Nephron progenitor cell (in vitro differentiated cells): ENCODE data around the gene S100A2.

Source experiments
- DNase-seq: peaks from one replicate; pipeline ENCODE4 v3.0.0; 2021
- H3K27ac Mint-ChIP-seq: 2 replicates; pipeline ENCODE4 v1.8.0; 2021; ENCODE audit warnings: mild to moderate bottlenecking, moderate library complexity, mixed read lengths
- H3K27me3 Mint-ChIP-seq: 2 replicates; pipeline ENCODE4 v1.8.0; 2021; ENCODE audit warnings: mild to moderate bottlenecking, low read depth, mixed read lengths; ENCODE audit not compliant: poor library complexity
- H3K36me3 Mint-ChIP-seq: 2 replicates; pipeline ENCODE4 v1.8.0; 2021; ENCODE audit warnings: low read depth, mixed read lengths
- H3K4me1 Mint-ChIP-seq: 2 replicates; pipeline ENCODE4 v1.8.0; 2021; ENCODE audit warnings: mixed read lengths
- H3K4me3 Mint-ChIP-seq: 2 replicates; pipeline ENCODE4 v1.8.0; 2021; ENCODE audit warnings: mild to moderate bottlenecking, moderate library complexity, mixed read lengths
- H3K9me3 Mint-ChIP-seq: 2 replicates; pipeline ENCODE4 v1.8.0; 2021; ENCODE audit warnings: mild to moderate bottlenecking, moderate library complexity, mixed read lengths
- CTCF ChIP-seq: fragments of 200-600 bp; sonication (generic); IDR thresholded peaks from 2 replicates; pipeline ENCODE4 v1.5.0; 2021; ENCODE audit warnings: antibody characterized with exemption

The S100A2 gene

GRCh38 chr1:153537376-153537730 is 28.3 kb downstream of the S100A2 start:
- no peak overlapping the region for H3K27ac Mint-ChIP-seq
- H3K4me1 Mint-ChIP-seq = peaks cover 88% of the 10 kb centered on the region
- no peak for DNase-seq
- no peak overlapping the region for H3K4me3 Mint-ChIP-seq
- no peak for TF ChIP-seq CTCF
- peaks cover 6% of the 10 kb centered on the region for H3K27me3 Mint-ChIP-seq
- H3K36me3 Mint-ChIP-seq = no peaks in the 10 kb centered on the region
- no peaks in the 10 kb centered on the region for H3K9me3 Mint-ChIP-seq

- Mint-ChIP-seq H3K27ac (no peak overlapping the region), H3K36me3 (no peaks in the 10 kb centered on the region), H3K4me3 (no peak overlapping the region), H3K27me3 (peaks cover 6% of the 10 kb centered on the region), H3K9me3 (no peaks in the 10 kb centered on the region), H3K4me1 (peaks cover 86% of the 10 kb centered on the region)
- no peak for TF ChIP-seq CTCF
- DNase-seq = no peak
These were observed 28.8 kb downstream of the S100A2 start for GRCh38 chr1:153536671-153537375.

GRCh38 chr1:153536012-153536670 is 29.5 kb downstream of the S100A2 start:
- no peaks in the 10 kb centered on the region for H3K9me3 Mint-ChIP-seq
- DNase-seq = no peak
- peaks cover 2% of the 10 kb centered on the region for H3K27me3 Mint-ChIP-seq
- H3K4me3 Mint-ChIP-seq = peak overlapping the region; percentile 68
- H3K36me3 Mint-ChIP-seq = no peaks in the 10 kb centered on the region
- no peak overlapping the region for H3K27ac Mint-ChIP-seq
- peaks cover 79% of the 10 kb centered on the region for H3K4me1 Mint-ChIP-seq
- TF ChIP-seq CTCF = no peak

GRCh38 chr1:153535242-153536011 is 30.2 kb downstream of the S100A2 start, which contains the start of gene S100A6:
S100A6 (minus strand) TSS chr1:153535991; CDS start chr1:153535339, 652 bp downstream.
- Mint-ChIP-seq H3K4me1 (peaks cover 72% of the 10 kb centered on the region), H3K36me3 (no peaks in the 10 kb centered on the region), H3K4me3 (peak within 1 kb of the TSS; percentile 68), H3K27me3 (no peaks in the 10 kb centered on the region), H3K27ac (no peak within 1 kb of the TSS), H3K9me3 (no peaks in the 10 kb centered on the region)
- no peak for DNase-seq
- TF ChIP-seq CTCF = no peak

- H3K4me3 Mint-ChIP-seq = peak overlapping the region; percentile 19
- H3K27ac Mint-ChIP-seq = no peak overlapping the region
- no peaks in the 10 kb centered on the region for H3K9me3 Mint-ChIP-seq
- H3K27me3 Mint-ChIP-seq = no peaks in the 10 kb centered on the region
- no peaks in the 10 kb centered on the region for H3K36me3 Mint-ChIP-seq
- peaks cover 66% of the 10 kb centered on the region for H3K4me1 Mint-ChIP-seq
- DNase-seq = no peak
- TF ChIP-seq CTCF = no peak
These were observed 30.8 kb downstream of the S100A2 start for GRCh38 chr1:153534925-153535241.
